IPS DF 19.7 (cell line): ENCODE results near the gene MEF2A.

ENCODE experiments used
- DNase-seq: peaks from one replicate; pipeline ENCODE4 v3.0.0-alpha.2; 2013; ENCODE audit warnings: low read depth, low spot score

Gene MEF2A

GRCh38 chr15:99564221-99565048, 1.3 kb upstream of the MEF2A start:
- DNase-seq, result no peak

- no peak for DNase-seq
Observed at GRCh38 chr15:99565049-99565298, 810 bp upstream of the MEF2A start.

DNA sequence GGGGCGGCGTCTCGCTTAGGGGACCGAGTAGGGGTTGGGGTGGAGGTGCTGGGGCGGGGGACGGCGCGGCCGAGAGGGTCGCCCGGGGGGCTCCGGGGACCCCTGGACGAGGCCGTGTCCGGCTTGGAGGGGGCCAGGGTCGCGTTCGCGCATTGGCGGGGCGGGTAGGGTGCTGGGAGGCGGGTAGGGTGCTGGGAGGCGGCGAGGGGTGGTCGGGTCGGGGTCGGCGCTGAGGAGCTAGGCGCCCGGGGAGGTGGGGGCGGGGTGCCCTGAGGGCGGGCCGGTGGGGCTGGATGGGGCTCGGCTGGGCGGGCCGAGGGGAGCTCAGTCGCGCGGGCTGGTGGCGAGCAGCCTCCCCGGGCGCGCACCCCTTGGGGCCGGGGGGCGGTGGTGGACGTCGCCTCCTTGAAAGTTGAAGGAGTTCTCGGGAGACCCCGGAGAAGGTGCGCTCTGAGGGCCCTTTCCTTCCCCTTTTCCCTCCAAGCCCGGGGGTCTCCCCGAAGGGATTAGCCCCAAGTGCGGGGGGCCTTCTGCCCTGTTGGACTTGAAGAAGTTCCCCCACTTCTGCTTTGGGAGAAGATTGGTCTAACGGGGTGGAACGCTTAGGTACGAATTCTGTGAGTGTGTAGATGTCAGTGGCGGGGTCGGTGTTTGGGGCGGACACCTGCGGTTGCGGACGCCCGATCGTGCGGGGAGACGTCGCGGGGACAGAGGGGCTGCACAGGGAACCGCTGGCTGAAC, 543 bp downstream of the MEF2A start:
- no peak for DNase-seq

DNA sequence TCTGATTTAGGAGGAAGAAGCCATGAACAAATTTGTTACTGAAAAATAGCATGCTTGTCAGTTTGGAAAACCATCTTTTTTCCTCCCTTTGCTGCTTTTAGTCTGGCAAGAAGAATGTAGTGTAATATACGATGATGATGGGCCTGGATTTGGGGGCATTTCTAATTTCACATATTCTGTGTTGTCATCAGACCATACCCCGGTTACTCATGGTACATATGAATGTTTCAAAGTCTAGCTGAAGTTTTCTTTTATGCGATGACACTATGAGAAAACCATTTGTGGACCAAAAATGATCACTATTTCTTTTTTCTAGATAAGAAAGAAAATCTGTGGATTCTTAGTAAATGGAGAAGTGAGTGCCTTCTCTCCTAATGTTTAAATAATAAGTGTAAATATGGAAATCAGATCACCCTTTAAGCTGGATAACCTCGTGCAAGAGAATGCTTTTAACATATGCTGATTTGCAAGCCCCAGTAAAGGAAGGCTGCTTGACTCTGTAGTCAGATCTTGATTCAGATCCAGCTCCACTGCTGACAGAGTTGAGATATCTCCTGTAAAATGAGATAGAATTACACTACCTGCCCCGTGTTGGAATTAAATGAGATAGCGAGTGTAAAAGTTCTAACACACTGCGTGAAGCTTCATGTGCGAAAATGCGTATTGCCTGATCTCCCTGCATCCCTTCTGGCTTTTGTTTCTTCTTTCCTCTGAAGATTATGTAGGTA, 3.0 kb downstream of the MEF2A start:
- no peak for DNase-seq

- no peak for DNase-seq
Observed at GRCh38 chr15:99571299-99571698, 5.5 kb downstream of the MEF2A start.

DNA sequence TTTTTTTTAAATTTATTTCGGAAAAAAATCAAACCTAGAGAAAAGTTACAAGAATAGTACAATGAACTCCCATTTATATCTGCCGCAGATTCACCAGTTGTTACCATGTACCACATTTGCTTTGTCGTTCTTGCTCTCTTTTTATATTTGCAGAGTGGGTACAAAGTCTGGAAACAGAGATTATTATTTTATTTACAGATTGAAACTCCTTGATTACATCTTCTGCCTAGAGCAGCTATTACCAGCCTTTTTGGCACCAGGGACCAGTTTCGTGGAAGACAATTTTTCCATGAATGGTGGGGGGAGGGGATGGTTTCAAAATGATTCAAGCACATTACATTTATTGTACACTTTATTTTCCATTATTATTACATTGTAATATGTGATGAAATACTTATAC, 8.3 kb downstream of the MEF2A start:
- no peak for DNase-seq

- DNase-seq, result no peak
Observed at GRCh38 chr15:99574502-99574901, 8.7 kb downstream of the MEF2A start.

- DNase-seq, result no peak
Observed at GRCh38 chr15:99578809-99579208, 13.0 kb downstream of the MEF2A start.

DNA sequence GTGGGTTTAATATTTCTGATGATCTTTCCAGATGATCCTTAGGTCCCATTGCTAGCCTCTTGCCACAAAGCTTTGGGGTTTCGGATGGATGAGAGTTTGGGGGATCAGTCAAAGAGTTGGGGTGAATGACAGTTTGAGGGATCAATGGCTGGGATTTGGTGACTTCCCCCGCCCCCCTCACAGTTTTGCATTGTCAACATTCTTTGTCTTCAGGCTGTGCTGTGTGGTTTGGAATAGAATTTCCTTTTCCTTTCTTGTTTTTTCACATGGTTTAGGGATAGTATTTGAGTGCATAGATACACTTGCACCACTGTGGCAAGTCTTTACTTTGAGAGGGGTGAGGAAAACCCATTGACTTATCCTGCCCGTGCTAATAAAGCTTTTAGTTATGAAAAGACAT, 14.3 kb downstream of the MEF2A start:
- DNase-seq, result no peak

GRCh38 chr15:99582508-99582960, 16.8 kb downstream of the MEF2A start:
- DNase-seq, result no peak

DNA sequence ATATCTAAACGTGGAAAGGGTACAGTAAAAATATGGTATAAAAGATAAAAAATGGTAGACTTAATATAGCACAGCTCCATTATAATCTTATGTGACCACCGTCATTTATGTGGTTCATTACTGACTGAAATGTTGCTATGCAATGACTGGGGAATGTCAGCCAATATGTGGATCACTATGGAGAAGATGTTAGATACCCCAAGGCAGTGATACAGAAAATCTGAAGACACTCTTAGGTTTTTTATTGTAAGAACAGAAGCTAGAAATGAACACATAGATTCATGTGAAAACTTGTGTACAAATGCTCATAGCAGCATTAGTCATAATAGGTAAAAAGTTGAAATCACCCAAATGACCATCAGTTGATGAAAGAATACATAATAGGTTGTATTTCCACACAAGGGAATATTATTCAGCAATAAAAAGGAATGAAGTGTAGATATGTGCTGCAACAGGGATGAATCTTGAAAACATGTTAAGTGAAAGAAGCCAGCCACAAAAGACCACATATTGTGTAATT, 18.4 kb downstream of the MEF2A start:
- DNase-seq, result no peak

GRCh38 chr15:99586121-99586520, 20.3 kb downstream of the MEF2A start:
- DNase-seq, result no peak

GRCh38 chr15:99589801-99590200, 24.0 kb downstream of the MEF2A start:
- no peak for DNase-seq

DNA sequence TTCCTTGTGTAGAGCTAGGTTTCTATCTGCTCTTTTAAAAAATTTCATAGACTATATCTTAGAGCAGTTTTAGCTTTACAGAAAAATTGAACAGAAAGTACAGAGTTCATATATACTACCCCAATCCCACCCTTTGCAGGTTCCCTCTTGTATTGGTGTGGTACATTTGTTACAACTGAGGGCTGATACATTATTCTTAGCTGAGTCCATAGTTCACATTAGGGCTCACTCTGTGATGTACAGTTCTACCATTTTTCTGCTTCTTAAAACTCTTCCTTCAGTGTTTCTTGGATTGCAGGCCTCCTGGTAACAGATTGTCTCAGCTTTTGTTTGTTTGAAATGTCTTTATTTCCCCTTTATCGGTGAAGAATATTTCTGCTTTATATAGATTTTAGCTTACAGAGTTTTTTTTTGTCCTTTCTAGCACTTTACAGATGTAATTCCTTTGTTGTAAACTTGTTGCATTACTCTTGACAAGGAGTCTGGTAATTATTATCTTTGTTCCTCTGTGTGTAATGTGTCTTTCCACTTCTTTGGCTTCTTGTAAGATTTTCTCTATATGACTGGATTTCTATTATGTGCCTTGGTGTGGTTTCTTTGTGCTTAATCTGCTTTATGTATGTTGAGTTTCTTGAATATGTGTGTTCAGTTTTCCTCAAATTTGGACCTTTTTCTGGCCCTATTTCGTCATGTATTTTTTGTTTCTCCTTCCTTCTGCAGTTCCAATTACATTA, 25.3 kb downstream of the MEF2A start:
- no peak for DNase-seq

- DNase-seq, result no peak
Observed at GRCh38 chr15:99592145-99592791, 26.5 kb downstream of the MEF2A start.

DNA sequence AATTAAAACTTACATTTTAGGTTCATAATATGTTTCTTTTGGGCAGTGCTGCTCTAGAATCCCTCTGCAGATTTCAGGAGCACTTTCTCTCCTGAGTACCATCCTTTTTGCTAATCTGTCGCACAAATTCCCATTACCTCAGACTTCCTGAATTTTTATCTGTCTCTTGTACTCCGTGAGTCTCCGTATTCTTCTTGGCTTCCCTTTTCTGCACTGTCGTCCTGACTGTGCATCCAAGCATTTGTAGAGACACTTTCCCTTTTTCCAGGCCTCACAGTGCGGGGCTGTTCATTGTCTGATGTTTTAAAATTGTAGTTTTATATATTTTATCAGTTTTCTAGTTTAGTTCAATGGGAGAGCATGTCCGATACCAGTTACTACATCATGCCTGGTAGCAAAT, 27.3 kb downstream of the MEF2A start:
- no peak for DNase-seq

- no peak for DNase-seq
Observed at GRCh38 chr15:99594916-99595315, 29.1 kb downstream of the MEF2A start.

DNA sequence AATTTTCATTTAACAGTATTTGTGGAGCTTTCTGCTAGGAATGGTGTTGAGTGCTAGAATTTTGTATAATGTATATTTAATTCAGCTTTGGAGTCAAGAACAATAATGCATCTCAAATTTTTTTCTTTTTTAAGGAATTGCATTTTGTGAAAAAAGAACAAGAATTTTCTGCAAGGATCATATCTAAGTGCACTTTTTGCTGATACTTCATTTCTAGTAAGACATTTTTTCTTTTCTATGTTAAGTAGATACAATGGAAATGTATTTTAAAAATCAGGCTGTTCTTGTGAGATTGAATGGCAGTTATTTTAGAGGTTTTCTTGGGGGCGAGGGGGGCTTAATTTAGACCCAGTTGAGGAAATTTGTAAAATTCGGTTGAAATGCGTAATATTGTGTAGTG, 32.5 kb downstream of the MEF2A start:
- no peak for DNase-seq

DNA sequence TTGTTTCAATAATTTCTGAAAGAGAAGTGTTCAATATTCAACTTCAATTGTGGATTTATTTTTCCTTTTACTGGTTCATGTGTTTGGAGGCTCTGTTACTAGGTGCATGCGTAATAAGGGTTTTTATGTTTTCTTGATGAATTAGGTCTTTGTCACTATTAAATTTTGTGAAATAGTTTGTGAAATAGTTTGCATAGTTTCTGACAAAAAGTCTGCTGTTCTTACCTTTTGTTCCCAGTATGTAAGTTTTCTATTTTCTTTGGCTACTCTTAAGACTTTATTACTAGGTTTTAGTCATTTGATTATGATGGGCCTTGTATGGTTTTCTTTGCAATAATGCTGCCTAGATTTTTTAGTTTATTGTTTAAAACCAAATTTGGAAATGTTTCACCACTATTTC, 38.0 kb downstream of the MEF2A start:
- DNase-seq, result no peak

- DNase-seq, result no peak
Observed at GRCh38 chr15:99604865-99605264, 39.1 kb downstream of the MEF2A start.

DNA sequence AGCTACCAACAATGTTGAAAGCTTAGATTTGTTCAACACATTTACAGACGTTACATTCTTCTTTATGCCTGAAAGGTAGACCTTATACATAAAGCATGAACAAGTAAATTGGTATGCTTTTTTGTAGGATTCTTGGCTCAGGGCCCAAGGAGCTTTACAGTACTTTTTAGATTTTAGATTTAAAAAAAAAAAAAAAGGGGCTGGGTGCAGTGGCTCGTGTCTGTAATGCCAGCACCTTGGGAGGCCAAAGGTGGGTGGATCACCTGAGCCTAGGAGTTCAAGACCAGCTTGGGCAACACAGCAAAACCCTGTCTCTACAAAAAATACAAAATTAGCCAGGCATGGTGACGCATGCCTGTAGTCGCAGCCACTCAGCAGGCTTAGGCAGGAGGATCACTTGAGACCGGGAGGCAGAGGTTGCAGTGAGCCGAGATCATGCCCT, 39.7 kb downstream of the MEF2A start:
- DNase-seq, result no peak
